ENCODE measurements around the gene ADRA2C.

Gene ADRA2C

DNA sequence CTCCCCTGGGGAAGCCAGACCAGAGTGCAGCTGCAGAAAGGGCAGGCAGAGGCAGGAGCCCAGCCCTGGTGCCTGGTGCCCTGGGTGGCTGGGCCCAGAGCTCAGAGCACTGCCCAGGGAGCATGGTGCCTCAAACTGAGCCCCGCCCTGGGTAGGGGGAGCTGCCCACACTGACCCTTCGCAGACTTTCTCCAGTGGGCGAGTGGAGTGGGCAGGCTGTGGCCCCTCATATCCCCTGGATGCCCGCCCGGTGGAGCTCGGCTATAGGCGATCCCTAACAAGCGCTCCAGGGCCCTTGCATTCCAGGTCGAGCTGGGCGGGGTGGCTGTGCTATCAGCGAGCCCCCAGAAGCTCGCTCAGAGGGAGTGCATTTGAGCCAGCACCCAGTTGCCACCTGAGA is 17.1 kb upstream of the ADRA2C start:
- no peak overlapping the region for H3K27ac ChIP-seq (ENCODE audit: low read length)
- ATAC-seq (ENCODE audit: insufficient read depth, low read depth) (no peak), DNase-seq (no peak)
- H3K36me3 ChIP-seq (ENCODE audit: insufficient read depth, low read length) = no peaks in the 10 kb centered on the region
- no peak overlapping the region for H3K9ac ChIP-seq (ENCODE audit: low read depth, low read length)
- H4K20me1 ChIP-seq (ENCODE audit: insufficient read depth, low read length) = no peaks in the 10 kb centered on the region
- no peaks in the 10 kb centered on the region for H3K9me3 ChIP-seq (ENCODE audit: insufficient read depth, low read length, severe bottlenecking)
- H3K4me3 ChIP-seq (ENCODE audit: low read depth in 1 of 2, low read length in 2 of 2) = no peak overlapping the region
- H3K4me1 ChIP-seq (ENCODE audit: insufficient read depth, low read length) = no peaks in the 10 kb centered on the region
- no peak overlapping the region for H3K4me2 ChIP-seq (ENCODE audit: insufficient read depth, low read length)
- H3K79me2 ChIP-seq (ENCODE audit: insufficient read depth, low read length) = no peaks in the 10 kb centered on the region
- H2AFZ ChIP-seq (ENCODE audit: low read depth, low read length) = no peak overlapping the region
- TF ChIP-seq EZH2 (IDR thresholded peaks at IDR 0.05; ENCODE audit: borderline replicate concordance, low read depth, low read length, severe bottlenecking) = no peak
- TF ChIP-seq, protein P1, sequence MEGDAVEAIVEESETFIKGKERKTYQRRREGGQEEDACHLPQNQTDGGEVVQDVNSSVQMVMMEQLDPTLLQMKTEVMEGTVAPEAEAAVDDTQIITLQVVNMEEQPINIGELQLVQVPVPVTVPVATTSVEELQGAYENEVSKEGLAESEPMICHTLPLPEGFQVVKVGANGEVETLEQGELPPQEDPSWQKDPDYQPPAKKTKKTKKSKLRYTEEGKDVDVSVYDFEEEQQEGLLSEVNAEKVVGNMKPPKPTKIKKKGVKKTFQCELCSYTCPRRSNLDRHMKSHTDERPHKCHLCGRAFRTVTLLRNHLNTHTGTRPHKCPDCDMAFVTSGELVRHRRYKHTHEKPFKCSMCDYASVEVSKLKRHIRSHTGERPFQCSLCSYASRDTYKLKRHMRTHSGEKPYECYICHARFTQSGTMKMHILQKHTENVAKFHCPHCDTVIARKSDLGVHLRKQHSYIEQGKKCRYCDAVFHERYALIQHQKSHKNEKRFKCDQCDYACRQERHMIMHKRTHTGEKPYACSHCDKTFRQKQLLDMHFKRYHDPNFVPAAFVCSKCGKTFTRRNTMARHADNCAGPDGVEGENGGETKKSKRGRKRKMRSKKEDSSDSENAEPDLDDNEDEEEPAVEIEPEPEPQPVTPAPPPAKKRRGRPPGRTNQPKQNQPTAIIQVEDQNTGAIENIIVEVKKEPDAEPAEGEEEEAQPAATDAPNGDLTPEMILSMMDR (IDR thresholded peaks at IDR 0.05; ENCODE audit: borderline replicate concordance, extremely low read depth, low read length, poor library complexity, severe bottlenecking) = no peak
- H3K27me3 ChIP-seq (ENCODE audit: insufficient read depth, low read length, poor library complexity) = peaks cover 4% of the 10 kb centered on the region

DNA sequence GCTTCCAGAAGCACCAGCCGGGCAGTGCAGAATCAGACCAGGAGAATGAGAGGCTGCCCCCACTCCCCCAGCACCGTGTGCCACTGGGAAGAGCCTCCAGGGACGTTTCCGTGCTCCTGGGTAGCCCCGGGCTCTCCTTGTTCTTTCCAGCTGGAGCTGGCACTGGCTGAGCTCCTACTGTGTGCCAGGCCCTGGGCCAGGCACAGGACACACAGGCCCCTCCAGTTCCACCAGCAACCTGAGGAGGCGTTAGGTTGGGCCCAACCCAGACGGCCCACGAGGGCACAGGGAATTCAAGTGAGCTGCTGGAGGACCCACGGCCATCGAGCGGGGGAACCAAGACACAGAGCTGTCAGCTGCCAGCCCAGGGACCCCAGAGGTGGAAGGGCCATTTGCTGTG is 15.9 kb upstream of the ADRA2C start:
- Histone ChIP-seq H3K9me3 (ENCODE audit: insufficient read depth, low read length, severe bottlenecking) (no peaks in the 10 kb centered on the region), H3K27me3 (ENCODE audit: insufficient read depth, low read length, poor library complexity) (peaks cover 4% of the 10 kb centered on the region), H3K9ac (ENCODE audit: low read depth, low read length) (no peak overlapping the region), H4K20me1 (ENCODE audit: insufficient read depth, low read length) (no peaks in the 10 kb centered on the region), H2AFZ (ENCODE audit: low read depth, low read length) (no peak overlapping the region), H3K4me2 (ENCODE audit: insufficient read depth, low read length) (no peak overlapping the region), H3K4me3 (ENCODE audit: low read depth in 1 of 2, low read length in 2 of 2) (no peak overlapping the region), H3K27ac (ENCODE audit: low read length) (no peak overlapping the region), H3K36me3 (ENCODE audit: insufficient read depth, low read length) (no peaks in the 10 kb centered on the region), H3K79me2 (ENCODE audit: insufficient read depth, low read length) (no peaks in the 10 kb centered on the region), H3K4me1 (ENCODE audit: insufficient read depth, low read length) (no peaks in the 10 kb centered on the region)
- DNase-seq = no peak
- ATAC-seq (ENCODE audit: insufficient read depth, low read depth) = no peak
- TF ChIP-seq EZH2 (IDR thresholded peaks at IDR 0.05; ENCODE audit: borderline replicate concordance, low read depth, low read length, severe bottlenecking) = no peak
- TF ChIP-seq, protein P1 (IDR thresholded peaks at IDR 0.05; ENCODE audit: borderline replicate concordance, extremely low read depth, low read length, poor library complexity, severe bottlenecking) = no peak

DNA sequence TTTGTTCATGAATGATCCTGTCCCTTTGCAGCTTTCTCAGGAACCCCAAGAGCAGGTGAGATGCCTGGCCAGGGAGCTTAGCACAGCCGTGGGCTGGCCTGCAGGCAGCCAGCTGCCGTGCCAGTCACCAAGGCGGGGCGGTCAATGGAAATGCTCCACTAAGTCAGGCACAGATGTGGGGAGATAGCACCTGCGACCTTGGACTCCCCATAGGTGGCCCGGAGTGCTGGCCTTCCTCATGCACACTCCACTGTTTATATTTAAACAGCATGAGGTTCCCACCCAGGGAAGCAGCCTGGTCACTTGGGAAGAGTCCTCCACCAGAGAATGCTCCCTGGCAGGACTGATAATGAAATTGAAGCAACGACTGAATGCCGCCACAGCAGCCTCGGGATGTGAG is 14.2 kb upstream of the ADRA2C start:
- Histone ChIP-seq H3K4me1 (ENCODE audit: insufficient read depth, low read length) (no peaks in the 10 kb centered on the region), H3K36me3 (ENCODE audit: insufficient read depth, low read length) (no peaks in the 10 kb centered on the region), H3K9ac (ENCODE audit: low read depth, low read length) (no peak overlapping the region), H2AFZ (ENCODE audit: low read depth, low read length) (no peak overlapping the region), H3K27ac (ENCODE audit: low read length) (no peak overlapping the region), H3K27me3 (ENCODE audit: insufficient read depth, low read length, poor library complexity) (peaks cover 4% of the 10 kb centered on the region), H3K4me3 (ENCODE audit: low read depth in 1 of 2, low read length in 2 of 2) (no peak overlapping the region), H3K79me2 (ENCODE audit: insufficient read depth, low read length) (no peaks in the 10 kb centered on the region), H4K20me1 (ENCODE audit: insufficient read depth, low read length) (no peaks in the 10 kb centered on the region; the same call in 1 of the 2 replicates), H3K4me2 (ENCODE audit: insufficient read depth, low read length) (no peak overlapping the region), H3K9me3 (ENCODE audit: insufficient read depth, low read length, severe bottlenecking) (no peaks in the 10 kb centered on the region)
- DNase-seq (no peak), ATAC-seq (ENCODE audit: insufficient read depth, low read depth) (no peak)
- TF ChIP-seq, protein P1 (IDR thresholded peaks at IDR 0.05; ENCODE audit: borderline replicate concordance, extremely low read depth, low read length, poor library complexity, severe bottlenecking) = no peak
- TF ChIP-seq EZH2 (IDR thresholded peaks at IDR 0.05; ENCODE audit: borderline replicate concordance, low read depth, low read length, severe bottlenecking) = no peak
